ENCODE results near the gene KBTBD4. TPM values are rescaled to one million over a fixed set of nuclear protein-coding genes. Genes with fewer than 3 reads are reported as not detected.

Gene KBTBD4
- polyA plus RNA-seq, 4 donors: 9.8 to 13.7 (median 12.0) TPM

- WGBS, 3 donors: 44 to 70% (median 66%) methylated on average over 9 of the region's 9 CpGs
- Histone ChIP-seq H3K27ac (ENCODE audit: low read depth in 1 of 3, low read length in 2 of 3) (peak overlapping the region; percentile 14 to 66 (median 20)), H3K4me3 (ENCODE audit: low read depth in 1 of 3, low read length in 3 of 3) (no peak overlapping the region)
These were observed 54.4 kb downstream of the KBTBD4 start for GRCh38 chr11:47524291-47524874.

GRCh38 chr11:47523490-47524225 lies 55.1 kb downstream of the KBTBD4 start:
- DNase-seq (peak; percentile 29 to 61), FAIRE-seq (no peak)
- H3K27ac ChIP-seq (ENCODE audit: low read depth in 1 of 3, low read length in 2 of 3): peak overlapping the region; percentile 14 to 48 (median 46)
- H3K4me3 ChIP-seq (ENCODE audit: low read depth in 1 of 3, low read length in 3 of 3): no peak overlapping the region
- peaks cover 6 to 13% (median 9%) of the 10 kb centered on the region in 3 donors for H3K4me1 ChIP-seq (ENCODE audit: control insufficient read depth in 3 of 3, insufficient read depth in 2 of 3, low read depth in 1 of 3, low read length in 2 of 3)
- WGBS, 3 donors: 18 to 44% (median 32%) methylated on average over 3 of the region's 3 CpGs
- peaks cover 0 to 18% (median 0%) of the 10 kb centered on the region in 3 donors for H3K36me3 ChIP-seq (ENCODE audit: control insufficient read depth in 3 of 3, insufficient read depth in 2 of 3, low read depth in 1 of 3, low read length in 3 of 3)
- H3K27me3 ChIP-seq (ENCODE audit: control insufficient read depth in 3 of 3, insufficient read depth in 3 of 3, low read length in 3 of 3): no peaks in the 10 kb centered on the region
- no peaks in the 10 kb centered on the region for H3K9me3 ChIP-seq (ENCODE audit: control insufficient read depth in 2 of 2, insufficient read depth in 1 of 2, low read depth in 1 of 2, low read length in 1 of 2)

More at GRCh38 chr11:47524291-47524874, 54.4 kb downstream of the KBTBD4 start:
- FAIRE-seq: no peak
- DNase-seq: no peak
- Histone ChIP-seq H3K4me1 (ENCODE audit: control insufficient read depth in 3 of 3, insufficient read depth in 2 of 3, low read depth in 1 of 3, low read length in 2 of 3) (peaks cover 6 to 13% (median 9%) of the 10 kb centered on the region in 3 donors), H3K27me3 (ENCODE audit: control insufficient read depth in 3 of 3, insufficient read depth in 3 of 3, low read length in 3 of 3) (no peaks in the 10 kb centered on the region), H3K36me3 (ENCODE audit: control insufficient read depth in 3 of 3, insufficient read depth in 2 of 3, low read depth in 1 of 3, low read length in 3 of 3) (peaks cover 0 to 26% (median 0%) of the 10 kb centered on the region in 3 donors), H3K9me3 (ENCODE audit: control insufficient read depth in 2 of 2, insufficient read depth in 1 of 2, low read depth in 1 of 2, low read length in 1 of 2) (no peaks in the 10 kb centered on the region)

Other genes with a start within 250 kb of the KBTBD4 start
- gene MYBPC3, start 226.3 kb downstream of the KBTBD4 start, polyA plus RNA-seq: 1 to 10 TPM in 1 of 4 donors, under 1 TPM in 2, not detected in 1; 0.03 to 5.4 (median 0.04) TPM
- gene SPI1, start 200.4 kb downstream of the KBTBD4 start, polyA plus RNA-seq: 10 to 100 TPM in 3 of 4 donors, 1 to 10 TPM in 1; 3.4 to 25.4 (median 12.0) TPM
- 10 to 100 TPM in 2 of 4 donors, 1 to 10 TPM in 2; 7.8 to 30.9 (median 18.0) TPM for gene SLC39A13, start 170.4 kb downstream of the KBTBD4 start, polyA plus RNA-seq
- 100 to 1,000 TPM in 3 of 4 donors, 10 to 100 TPM in 1; 88.0 to 156 (median 103) TPM for gene PSMC3, start 152.5 kb downstream of the KBTBD4 start, polyA plus RNA-seq
- under 1 TPM; 0.36 to 0.89 (median 0.66) TPM for gene RAPSN, start 129.8 kb downstream of the KBTBD4 start, polyA plus RNA-seq
- gene CELF1, start 25.8 kb downstream of the KBTBD4 start, polyA plus RNA-seq: 10 to 100 TPM; 16.5 to 69.5 (median 27.0) TPM
- 10 to 100 TPM; 31.3 to 60.1 (median 41.2) TPM for gene PTPMT1, start 13.4 kb downstream of the KBTBD4 start, polyA plus RNA-seq
- gene NDUFS3, start 104 bp upstream of the KBTBD4 start, polyA plus RNA-seq: 100 to 1,000 TPM in 3 of 4 donors, 10 to 100 TPM in 1; 95.2 to 438 (median 263) TPM
- under 1 TPM in 2 of 4 donors, not detected in 2; 0.10 to 0.15 TPM for gene FAM180B, start 7.7 kb upstream of the KBTBD4 start, polyA plus RNA-seq
- gene C1QTNF4, start 15.4 kb upstream of the KBTBD4 start, polyA plus RNA-seq: 1 to 10 TPM; 1.3 to 7.6 (median 1.6) TPM
- 100 to 1,000 TPM; 103 to 149 (median 127) TPM for gene MTCH2, start 63.6 kb upstream of the KBTBD4 start, polyA plus RNA-seq
- gene AGBL2, start 136.4 kb upstream of the KBTBD4 start, polyA plus RNA-seq: 10 to 100 TPM in 1 of 4 donors, 1 to 10 TPM in 2, under 1 TPM in 1; 0.81 to 13.2 (median 1.9) TPM
- 100 to 1,000 TPM in 1 of 4 donors, 10 to 100 TPM in 3; 18.1 to 108 (median 28.8) TPM for gene FNBP4, start 188.4 kb upstream of the KBTBD4 start, polyA plus RNA-seq

Data from small intestine (tissue), 7 donors.